ENCODE data around the gene ATG4B. TPM values are rescaled to one million over a fixed set of nuclear protein-coding genes. Genes with fewer than 3 reads are reported as not detected.

Gene ATG4B
- total and polyA plus RNA-seq, 2 of the 4 experiments (the other 2 are of a cell fraction) = 113 to 146 TPM

GRCh38 chr2:241641631-241642030, 4.1 kb downstream of the ATG4B start:
- no peak overlapping the region for H3K27ac ChIP-seq (ENCODE audit: insufficient read depth, low read length)
- in situ Hi-C loops (cut with MboI; ENCODE audit: low sequenced_read_pairs) = no loop called here
- no CpG with 5 or more reads among the region's 2 CpGs for WGBS, 2 experiments (ENCODE audit: extremely low coverage in 2 of 2, insufficient read length in 1 of 2)

More at GRCh38 chr2:241641631-241642030, 4.1 kb downstream of the ATG4B start:
- Histone ChIP-seq H3K23ac (ENCODE audit: low read depth, low read length) (no peak overlapping the region), H3K4me1 (ENCODE audit: control insufficient read depth, insufficient read depth, low read length) (peaks cover 3% of the 10 kb centered on the region; the same call in 1 of the 2 replicates), H2BK5ac (ENCODE audit: low read depth, low read length, poor library complexity, severe bottlenecking) (no peak overlapping the region), H3K4ac (ENCODE audit: low read depth, low read length) (no peak overlapping the region), H3K14ac (replicated peaks; ENCODE audit: low read depth, low read length) (no peak overlapping the region), H3K56ac (ENCODE audit: extremely low read depth, insufficient read depth, low read length) (no peak overlapping the region), H2BK20ac (ENCODE audit: low read depth, low read length) (no peak overlapping the region), H3K9ac (ENCODE audit: low read depth, low read length) (no peak overlapping the region), H2BK120ac (ENCODE audit: low read depth, low read length) (no peak overlapping the region), H3K4me2 (ENCODE audit: low read depth, low read length) (no peak overlapping the region), H3K4me3 (ENCODE audit: insufficient read depth, low read depth, low read length) (no peak overlapping the region), H2BK15ac (ENCODE audit: low read depth, low read length) (no peak overlapping the region), H2AK9ac (replicated peaks; ENCODE audit: low read depth, low read length, poor library complexity) (no peak overlapping the region), H3K9me3 (ENCODE audit: control insufficient read depth, insufficient read depth, low read length) (no peaks in the 10 kb centered on the region), H3K9me1 (ENCODE audit: insufficient read depth, low read length) (peaks cover 13% of the 10 kb centered on the region), H3K36me3 (ENCODE audit: control insufficient read depth, insufficient read depth, low read length) (peaks cover 7% of the 10 kb centered on the region; the same call in 1 of the 2 replicates), H4K5ac (ENCODE audit: low read depth, low read length) (no peak overlapping the region), H2AFZ (replicated peaks; ENCODE audit: low read length, poor library complexity) (no peak overlapping the region), H4K8ac (ENCODE audit: low read depth in 2 of 2, low read length in 2 of 2) (no peak overlapping the region), H3K18ac (ENCODE audit: low read depth, low read length) (no peak overlapping the region), H3K27me3 (ENCODE audit: control insufficient read depth, insufficient read depth, low read length) (no peaks in the 10 kb centered on the region), H3K79me1 (ENCODE audit: low read depth in 1 of 2, low read length in 2 of 2) (peaks cover 21 to 71% of the 10 kb centered on the region in 2 experiments), H4K91ac (ENCODE audit: insufficient read depth, low read depth, low read length) (no peak overlapping the region), H4K20me1 (ENCODE audit: insufficient read depth, low read length) (peaks cover 74% of the 10 kb centered on the region), H2AK5ac (ENCODE audit: low read depth, low read length) (no peak overlapping the region)
- TF ChIP-seq NFE2L2 (IDR thresholded peaks at IDR 0.05; ENCODE audit: low read depth, low read length) = no peak
- TF ChIP-seq USF2 (IDR thresholded peaks at IDR 0.05; ENCODE audit: low read depth, low read length) = no peak
- TF ChIP-seq CTCF (conservative IDR thresholded peaks at IDR 0.05; ENCODE audit: low read depth, low read length) = no peak
- no peak for TF ChIP-seq RAD21 (IDR thresholded peaks at IDR 0.05; ENCODE audit: low read length)
- no peak for TF ChIP-seq CHD1 (IDR thresholded peaks at IDR 0.05; ENCODE audit: low read depth, low read length)
- no peak for TF ChIP-seq RFX5 (IDR thresholded peaks at IDR 0.05; ENCODE audit: low read depth, low read length)
- no peak for TF ChIP-seq RCOR1 (IDR thresholded peaks at IDR 0.05; ENCODE audit: insufficient replicate concordance, low read length)
- TF ChIP-seq BHLHE40 (IDR thresholded peaks at IDR 0.05; ENCODE audit: low read depth, low read length) = no peak
- TF ChIP-seq SMC3 (IDR thresholded peaks at IDR 0.05; ENCODE audit: low read depth, low read length) = no peak
- POLR2A ChIA-PET (ENCODE audit: unreplicated experiment) = no interaction called here
- ATAC-seq (ENCODE audit: low read depth) (no peak), DNase-seq (no peak)
- intact Hi-C loops (cut with micrococcal nuclease) (no loop called here), dilution Hi-C loops (cut with HindIII; ENCODE audit: low sequenced_read_pairs, unreplicated experiment) (no loop called here)
- no TSS peak for BruUV-seq (replicated peaks)
- CTCF ChIA-PET = interaction anchor here (0.9 kb wide), 1 partner anchor 18 kb away, joined by 3 read pairs; no protein-coding TSS in a partner anchor
